MM.1S (cell line): ENCODE results near the gene ABHD15.

ENCODE experiments used
- DNase-seq: peaks from one replicate; pipeline ENCODE4 v3.0.0-alpha.2; 2015
- H2AFZ ChIP-seq: fragments of 300-600 bp; sonication (generic); 2 replicates; pipeline ENCODE4 v1.6.0; 2016; ENCODE audit warnings: antibody characterized with exemption, low read length
- H3F3A ChIP-seq: fragments of 300-600 bp; sonication (generic); 2 replicates; pipeline ENCODE4 v1.6.1; 2016; ENCODE audit warnings: mild to moderate bottlenecking, antibody characterized with exemption, low read length, moderate library complexity, mixed read lengths; ENCODE audit not compliant: insufficient read depth
- H3K27ac ChIP-seq: fragments of 300-600 bp; sonication (generic); 2 replicates; pipeline ENCODE4 v1.5.1; 2016; ENCODE audit warnings: mild to moderate bottlenecking, low read length
- H3K27me3 ChIP-seq: fragments of 300-600 bp; sonication (generic); replicated peaks from 2 replicates; pipeline ENCODE4 v1.6.0; 2016; ENCODE audit warnings: low read length; ENCODE audit not compliant: insufficient read depth
- H3K36me3 ChIP-seq: fragments of 300-600 bp; sonication (generic); replicated peaks from 2 replicates; pipeline ENCODE4 v1.6.1; 2016; ENCODE audit warnings: mild to moderate bottlenecking, low read length, mixed read lengths; ENCODE audit not compliant: insufficient read depth
- H3K4me1 ChIP-seq: fragments of 300-600 bp; sonication (generic); 2 replicates; pipeline ENCODE4 v1.6.1; 2016; ENCODE audit warnings: low read length, mixed read lengths
- H3K4me2 ChIP-seq: fragments of 300-600 bp; sonication (generic); 2 replicates; pipeline ENCODE4 v1.6.0; 2016; ENCODE audit warnings: low read depth, low read length
- H3K4me3 ChIP-seq: fragments of 300-600 bp; sonication (generic); 2 replicates; pipeline ENCODE4 v1.5.1; 2016; ENCODE audit warnings: low read length, mixed read lengths
- H3K79me2 ChIP-seq: fragments of 300-600 bp; sonication (generic); 2 replicates; pipeline ENCODE4 v1.6.1; 2016; ENCODE audit warnings: mixed run types, low read length, mixed read lengths
- H3K9ac ChIP-seq: fragments of 300-600 bp; sonication (generic); 2 replicates; pipeline ENCODE4 v1.6.1; 2016; ENCODE audit warnings: low read length, mixed read lengths
- H3K9me2 ChIP-seq: fragments of 300-600 bp; sonication (generic); replicated peaks from 2 replicates; pipeline ENCODE4 v1.6.1; 2016; ENCODE audit warnings: mild to moderate bottlenecking, low read length, mixed read lengths; ENCODE audit not compliant: insufficient read depth
- H3K9me3 ChIP-seq: fragments of 300-600 bp; sonication (generic); replicated peaks from 2 replicates; pipeline ENCODE4 v1.6.1; 2016; ENCODE audit warnings: mild to moderate bottlenecking, low read length, mixed read lengths; ENCODE audit not compliant: insufficient read depth
- H4K20me1 ChIP-seq: fragments of 300-600 bp; sonication (generic); 2 replicates; pipeline ENCODE4 v1.6.1; 2016; ENCODE audit warnings: mild to moderate bottlenecking, low read length, moderate library complexity, mixed read lengths; ENCODE audit not compliant: insufficient read depth
- CTCF ChIP-seq: fragments of 300-600 bp; sonication (generic); IDR thresholded peaks from 2 replicates; pipeline ENCODE4 v1.5.1; 2016; ENCODE audit warnings: antibody characterized with exemption, low read length, mixed read lengths
- EZH2 ChIP-seq: fragments of 300-600 bp; sonication (generic); optimal IDR thresholded peaks from 2 replicates; pipeline ENCODE3; 2017; ENCODE audit warnings: low read depth, mild to moderate bottlenecking, antibody characterized with exemption, low read length, mixed read lengths
- EZH2phosphoT487 ChIP-seq: fragments of 300-600 bp; sonication (generic); IDR thresholded peaks from 2 replicates; pipeline ENCODE4 v1.6.1; 2018; ENCODE audit warnings: antibody characterized with exemption, low read length

The ABHD15 gene

GRCh38 chr17:29582772-29583171 is 15.9 kb upstream of the ABHD15 start:
- Histone ChIP-seq H3K79me2 (peaks cover 45% of the 10 kb centered on the region), H3K4me2 (no peak overlapping the region), H3K27me3 (no peaks in the 10 kb centered on the region), H3K4me3 (no peak overlapping the region), H3F3A (no peaks in the 10 kb centered on the region), H3K9ac (no peak overlapping the region), H3K36me3 (no peaks in the 10 kb centered on the region), H3K9me3 (no peaks in the 10 kb centered on the region), H3K4me1 (peaks cover 11% of the 10 kb centered on the region; the same call in 1 of the 2 replicates), H3K27ac (no peak overlapping the region), H2AFZ (no peak overlapping the region), H4K20me1 (no peaks in the 10 kb centered on the region), H3K9me2 (no peaks in the 10 kb centered on the region)
- TF ChIP-seq EZH2phosphoT487 (no peak), EZH2 (no peak), CTCF (no peak)
- no peak for DNase-seq

GRCh38 chr17:29582254-29582765 is 15.5 kb upstream of the ABHD15 start:
- no peaks in the 10 kb centered on the region for H4K20me1 ChIP-seq
- no peak for DNase-seq
- no peaks in the 10 kb centered on the region for H3F3A ChIP-seq
- TF ChIP-seq EZH2phosphoT487: no peak
- TF ChIP-seq EZH2: no peak
- TF ChIP-seq CTCF: no peak
- no peak overlapping the region for H3K9ac ChIP-seq
- no peaks in the 10 kb centered on the region for H3K9me2 ChIP-seq
- peaks cover 8% of the 10 kb centered on the region; the same call in 1 of the 2 replicates for H3K4me1 ChIP-seq
- no peaks in the 10 kb centered on the region for H3K36me3 ChIP-seq
- H3K79me2 ChIP-seq: peaks cover 41% of the 10 kb centered on the region
- H3K4me2 ChIP-seq: no peak overlapping the region
- H2AFZ ChIP-seq: no peak overlapping the region
- H3K9me3 ChIP-seq: no peaks in the 10 kb centered on the region
- H3K27ac ChIP-seq: no peak overlapping the region
- H3K4me3 ChIP-seq: no peak overlapping the region
- H3K27me3 ChIP-seq: no peaks in the 10 kb centered on the region

GRCh38 chr17:29581583-29582253 is 14.9 kb upstream of the ABHD15 start:
- H3K9ac ChIP-seq: no peak overlapping the region
- H3K27ac ChIP-seq: no peak overlapping the region
- H2AFZ ChIP-seq: no peak overlapping the region
- H3K4me2 ChIP-seq: no peak overlapping the region
- H3K4me3 ChIP-seq: no peak overlapping the region
- no peak for DNase-seq
- no peaks in the 10 kb centered on the region for H3F3A ChIP-seq
- peaks cover 35% of the 10 kb centered on the region for H3K79me2 ChIP-seq
- no peak for TF ChIP-seq EZH2phosphoT487
- no peak for TF ChIP-seq CTCF
- TF ChIP-seq EZH2: no peak
- no peaks in the 10 kb centered on the region for H4K20me1 ChIP-seq
- no peaks in the 10 kb centered on the region for H3K36me3 ChIP-seq
- H3K9me2 ChIP-seq: no peaks in the 10 kb centered on the region
- peaks cover 8% of the 10 kb centered on the region; the same call in 1 of the 2 replicates for H3K4me1 ChIP-seq
- H3K9me3 ChIP-seq: no peaks in the 10 kb centered on the region
- H3K27me3 ChIP-seq: no peaks in the 10 kb centered on the region
